MCF 10A (cell line): ENCODE measurements around the gene RNU6-8. TPM values are rescaled to one million over a fixed set of nuclear protein-coding genes. Genes with fewer than 3 reads are reported as not detected.

ENCODE experiments used
- BruUV-seq: library from RNA; stranded (reverse); fragments of 400-500 nt; replicated peaks from 2 replicates; lab custom pipeline; 2021; lab: Mats Ljungman, UMichigan
- CTCF ChIA-PET: fragments of 300-600 bp; sonication (Branson Sonifier 250); formaldehyde crosslinking; extraction: SDS; loops from one replicate; lab custom pipeline; 2021; ENCODE audit warnings: antibody characterized with exemption, inconsistent platforms; lab: Yijun Ruan, JAX
- POLR2A ChIA-PET: fragments of 300-600, 350-650 bp; sonication (Branson Sonifier 250); formaldehyde crosslinking; extraction: SDS; loops from one replicate; lab custom pipeline; 2020; ENCODE audit warnings: antibody characterized with exemption, inconsistent platforms; lab: Yijun Ruan, JAX
- DNase-seq: peaks from one replicate; pipeline ENCODE4 v3.0.0-alpha.2; 2018; ENCODE audit not compliant: unreplicated experiment
- H3K27ac Mint-ChIP-seq: one replicate; pipeline ENCODE4 v1.8.0; 2022; ENCODE audit warnings: mild to moderate bottlenecking, low read depth, mixed read lengths; ENCODE audit not compliant: unreplicated experiment
- H3K27me3 Mint-ChIP-seq: one replicate; pipeline ENCODE4 v1.8.0; 2022; ENCODE audit warnings: mixed read lengths; ENCODE audit not compliant: insufficient read depth, unreplicated experiment
- H3K36me3 Mint-ChIP-seq: one replicate; pipeline ENCODE4 v1.8.0; 2022; ENCODE audit warnings: mild to moderate bottlenecking, moderate library complexity, mixed read lengths; ENCODE audit not compliant: insufficient read depth, unreplicated experiment
- H3K4me1 Mint-ChIP-seq: one replicate; pipeline ENCODE4 v1.8.0; 2022; ENCODE audit warnings: mixed read lengths; ENCODE audit not compliant: insufficient read depth, unreplicated experiment
- H3K4me3 Mint-ChIP-seq: one replicate; pipeline ENCODE4 v1.8.0; 2022; ENCODE audit warnings: mild to moderate bottlenecking, moderate library complexity, mixed read lengths; ENCODE audit not compliant: unreplicated experiment
- H3K9me3 Mint-ChIP-seq: one replicate; pipeline ENCODE4 v1.8.0; 2022; ENCODE audit warnings: mixed read lengths; ENCODE audit not compliant: unreplicated experiment
- intact Hi-C: fragments of 100-400 bp; cut with micrococcal nuclease; formaldehyde crosslinking; loops from 2 replicates; pipeline ENCODE4 v1.14.1; 2022
- total RNA-seq: library from RNA; stranded (reverse); gene quantifications from 2 replicates; pipeline ENCODE4 v1.2.3, GENCODE V29; 2022
- TF ChIP-seq, protein P1 (sequence below): fragments of 200-600 bp; IDR thresholded peaks from one replicate; pipeline ENCODE4 v1.8.0; 2022; ENCODE audit warnings: antibody characterized with exemption, mild to moderate bottlenecking; ENCODE audit not compliant: unreplicated experiment

RNU6-8 gene
- total RNA-seq, 1 experiment from 2014 or later = not detected

DNA sequence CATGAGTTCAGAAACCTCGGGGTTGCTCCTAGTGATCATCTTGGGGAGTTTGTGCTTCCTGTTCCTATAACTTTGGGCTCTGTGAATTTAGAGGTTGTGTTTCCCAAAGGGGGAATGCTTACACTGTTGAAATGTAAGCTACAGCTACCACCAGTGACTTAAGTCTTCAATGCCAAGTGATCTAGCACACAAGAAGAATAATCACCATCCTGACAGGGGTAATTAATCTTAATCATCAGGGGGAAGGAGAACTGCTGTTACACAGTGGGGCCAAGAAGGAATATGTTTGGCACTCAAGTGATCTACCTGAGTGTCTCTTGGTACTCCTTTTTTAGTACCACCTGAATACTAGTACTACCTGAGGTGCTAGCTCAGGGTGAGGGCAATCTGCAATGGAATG lies 36.1 kb downstream of the RNU6-8 start:
- TF ChIP-seq, protein P1, sequence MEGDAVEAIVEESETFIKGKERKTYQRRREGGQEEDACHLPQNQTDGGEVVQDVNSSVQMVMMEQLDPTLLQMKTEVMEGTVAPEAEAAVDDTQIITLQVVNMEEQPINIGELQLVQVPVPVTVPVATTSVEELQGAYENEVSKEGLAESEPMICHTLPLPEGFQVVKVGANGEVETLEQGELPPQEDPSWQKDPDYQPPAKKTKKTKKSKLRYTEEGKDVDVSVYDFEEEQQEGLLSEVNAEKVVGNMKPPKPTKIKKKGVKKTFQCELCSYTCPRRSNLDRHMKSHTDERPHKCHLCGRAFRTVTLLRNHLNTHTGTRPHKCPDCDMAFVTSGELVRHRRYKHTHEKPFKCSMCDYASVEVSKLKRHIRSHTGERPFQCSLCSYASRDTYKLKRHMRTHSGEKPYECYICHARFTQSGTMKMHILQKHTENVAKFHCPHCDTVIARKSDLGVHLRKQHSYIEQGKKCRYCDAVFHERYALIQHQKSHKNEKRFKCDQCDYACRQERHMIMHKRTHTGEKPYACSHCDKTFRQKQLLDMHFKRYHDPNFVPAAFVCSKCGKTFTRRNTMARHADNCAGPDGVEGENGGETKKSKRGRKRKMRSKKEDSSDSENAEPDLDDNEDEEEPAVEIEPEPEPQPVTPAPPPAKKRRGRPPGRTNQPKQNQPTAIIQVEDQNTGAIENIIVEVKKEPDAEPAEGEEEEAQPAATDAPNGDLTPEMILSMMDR = no peak
- Mint-ChIP-seq H3K27me3 (no peaks in the 10 kb centered on the region), H3K9me3 (no peaks in the 10 kb centered on the region), H3K4me1 (no peaks in the 10 kb centered on the region), H3K27ac (no peak overlapping the region), H3K36me3 (peaks cover 23% of the 10 kb centered on the region), H3K4me3 (no peak overlapping the region)
- ChIA-PET POLR2A (no interaction called here), CTCF (interaction anchor here (0.9 kb wide), 1 partner anchor 232 kb away, joined by 3 read pairs; no protein-coding TSS in a partner anchor)
- DNase-seq = no peak
- intact Hi-C loops = no loop called here
- no TSS peak for BruUV-seq

DNA sequence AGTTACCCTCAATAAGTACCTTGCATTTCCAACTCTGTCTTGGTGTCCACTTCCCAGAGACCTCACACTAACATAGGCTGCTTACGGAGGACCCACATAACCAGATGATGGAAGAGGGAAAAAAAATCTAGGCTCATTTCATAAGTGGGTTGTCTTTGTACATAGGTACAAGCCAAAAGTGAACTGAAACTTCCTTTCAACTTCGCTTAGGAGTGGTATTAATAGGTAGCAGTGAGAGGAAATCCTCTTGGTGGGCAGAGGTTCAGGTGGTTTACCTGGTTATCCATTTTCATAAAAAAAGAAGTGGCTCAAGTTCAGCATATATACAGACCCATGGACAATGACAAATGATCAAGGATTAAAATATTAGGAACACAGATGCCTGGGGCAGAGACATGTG lies 37.0 kb downstream of the RNU6-8 start:
- intact Hi-C loops = no loop called here
- no TSS peak for BruUV-seq
- no peak overlapping the region for H3K27ac Mint-ChIP-seq
- H3K9me3 Mint-ChIP-seq = no peaks in the 10 kb centered on the region
- H3K27me3 Mint-ChIP-seq = no peaks in the 10 kb centered on the region
- ChIA-PET POLR2A (no interaction called here), CTCF (no interaction called here)
- TF ChIP-seq, protein P1 = no peak
- DNase-seq = no peak
- peaks cover 27% of the 10 kb centered on the region for H3K36me3 Mint-ChIP-seq
- no peaks in the 10 kb centered on the region for H3K4me1 Mint-ChIP-seq
- no peak overlapping the region for H3K4me3 Mint-ChIP-seq

Other genes with a start within 250 kb of the RNU6-8 start
- gene ARHGAP5, start 126.0 kb downstream of the RNU6-8 start, total RNA-seq = 100 TPM in 2 replicates
- not detected in 2 replicates for gene RNU6-7, start 1.2 kb downstream of the RNU6-8 start, total RNA-seq
- gene AKAP6, start 126.0 kb upstream of the RNU6-8 start, total RNA-seq = 2.3 and 3.6 TPM in 2 replicates